HL-60 (cell line): Measurements from ENCODE around the gene C3orf20.

Source experiments
- DNase-seq, 2 experiments: peaks; one replicate each; pipeline ENCODE4 v3.0.0-alpha.2; 2010 to 2020; ENCODE audit warnings: low read depth in 1 of 2, low spot score in 1 of 2
- H3K27ac ChIP-seq: fragments of 250-450 bp; sonication (Bioruptor Pico); replicated peaks from 2 replicates; pipeline ENCODE4 v1.5.1; 2020; ENCODE audit warnings: mild to moderate bottlenecking, moderate library complexity
- H3K27me3 ChIP-seq: fragments of 250-450 bp; sonication (Bioruptor Pico); 2 replicates; pipeline ENCODE4 v1.5.1; 2021; ENCODE audit warnings: mild to moderate bottlenecking, moderate library complexity; ENCODE audit not compliant: insufficient read depth, poor library complexity, severe bottlenecking
- H3K4me3 ChIP-seq: replicated peaks from 2 replicates; pipeline ENCODE4 v1.5.1; 2011; ENCODE audit warnings: mild to moderate bottlenecking, control low read depth, low read length; ENCODE audit not compliant: insufficient read depth
- GABPA ChIP-seq: IDR thresholded peaks from 2 replicates; pipeline ENCODE4 v1.6.1; 2012; ENCODE audit warnings: low read depth
- POLR2AphosphoS5 ChIP-seq: IDR thresholded peaks from 2 replicates; pipeline ENCODE4 v1.6.1; 2012; ENCODE audit warnings: low read depth
- REST ChIP-seq: IDR thresholded peaks from 2 replicates; pipeline ENCODE4 v1.6.1; 2012; ENCODE audit warnings: low read depth; ENCODE audit not compliant: insufficient replicate concordance
- SPI1 ChIP-seq: IDR thresholded peaks from 2 replicates; pipeline ENCODE4 v1.6.1; 2012; ENCODE audit warnings: low read depth, mild to moderate bottlenecking, borderline replicate concordance
- TF ChIP-seq, protein P1 (sequence below): IDR thresholded peaks from one replicate; pipeline ENCODE4 v1.5.1; 2011; ENCODE audit warnings: low read length, control low read depth, inconsistent platforms; ENCODE audit not compliant: insufficient read depth

Gene C3orf20

GRCh38 chr3:14793126-14793857, 118.4 kb downstream of the C3orf20 start:
- Histone ChIP-seq H3K27me3 (peaks cover 27% of the 10 kb centered on the region), H3K4me3 (no peak overlapping the region), H3K27ac (no peak overlapping the region)
- no peak for DNase-seq
- no peak for TF ChIP-seq POLR2AphosphoS5
- TF ChIP-seq, protein P1, sequence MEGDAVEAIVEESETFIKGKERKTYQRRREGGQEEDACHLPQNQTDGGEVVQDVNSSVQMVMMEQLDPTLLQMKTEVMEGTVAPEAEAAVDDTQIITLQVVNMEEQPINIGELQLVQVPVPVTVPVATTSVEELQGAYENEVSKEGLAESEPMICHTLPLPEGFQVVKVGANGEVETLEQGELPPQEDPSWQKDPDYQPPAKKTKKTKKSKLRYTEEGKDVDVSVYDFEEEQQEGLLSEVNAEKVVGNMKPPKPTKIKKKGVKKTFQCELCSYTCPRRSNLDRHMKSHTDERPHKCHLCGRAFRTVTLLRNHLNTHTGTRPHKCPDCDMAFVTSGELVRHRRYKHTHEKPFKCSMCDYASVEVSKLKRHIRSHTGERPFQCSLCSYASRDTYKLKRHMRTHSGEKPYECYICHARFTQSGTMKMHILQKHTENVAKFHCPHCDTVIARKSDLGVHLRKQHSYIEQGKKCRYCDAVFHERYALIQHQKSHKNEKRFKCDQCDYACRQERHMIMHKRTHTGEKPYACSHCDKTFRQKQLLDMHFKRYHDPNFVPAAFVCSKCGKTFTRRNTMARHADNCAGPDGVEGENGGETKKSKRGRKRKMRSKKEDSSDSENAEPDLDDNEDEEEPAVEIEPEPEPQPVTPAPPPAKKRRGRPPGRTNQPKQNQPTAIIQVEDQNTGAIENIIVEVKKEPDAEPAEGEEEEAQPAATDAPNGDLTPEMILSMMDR = no peak
- TF ChIP-seq SPI1 = no peak
- no peak for TF ChIP-seq REST
- TF ChIP-seq GABPA = no peak

DNA sequence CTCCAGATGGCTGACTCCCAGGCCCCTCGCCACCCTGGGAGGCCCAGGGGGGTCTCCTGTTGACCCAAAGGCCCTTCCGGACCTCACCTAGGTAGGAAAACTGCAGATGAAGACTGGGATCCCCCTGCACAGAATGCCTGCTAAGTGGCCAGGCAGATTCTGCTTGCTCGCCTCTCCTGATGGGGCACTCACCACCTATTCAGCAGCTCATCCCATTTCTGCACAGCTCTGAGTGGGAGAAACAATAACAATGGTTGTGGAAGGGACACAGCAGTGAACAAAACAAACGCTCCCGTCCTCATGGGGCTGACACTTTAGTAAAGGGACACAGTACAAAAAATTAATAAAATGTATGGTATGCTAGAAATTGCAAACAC, 118.9 kb downstream of the C3orf20 start:
- H3K4me3 ChIP-seq = no peak overlapping the region
- no peak for DNase-seq
- peaks cover 27% of the 10 kb centered on the region for H3K27me3 ChIP-seq
- H3K27ac ChIP-seq = no peak overlapping the region
- TF ChIP-seq POLR2AphosphoS5 (no peak), REST (no peak), SPI1 (no peak), GABPA (no peak)
- TF ChIP-seq, protein P1 = no peak

GRCh38 chr3:14794435-14794834, 119.5 kb downstream of the C3orf20 start:
- Histone ChIP-seq H3K4me3 (no peak overlapping the region), H3K27ac (no peak overlapping the region), H3K27me3 (peaks cover 27% of the 10 kb centered on the region)
- TF ChIP-seq POLR2AphosphoS5 (no peak), GABPA (no peak), REST (no peak), SPI1 (no peak)
- TF ChIP-seq, protein P1 = no peak
- DNase-seq = no peak
